ENCODE data around the gene C3orf49.

DNA sequence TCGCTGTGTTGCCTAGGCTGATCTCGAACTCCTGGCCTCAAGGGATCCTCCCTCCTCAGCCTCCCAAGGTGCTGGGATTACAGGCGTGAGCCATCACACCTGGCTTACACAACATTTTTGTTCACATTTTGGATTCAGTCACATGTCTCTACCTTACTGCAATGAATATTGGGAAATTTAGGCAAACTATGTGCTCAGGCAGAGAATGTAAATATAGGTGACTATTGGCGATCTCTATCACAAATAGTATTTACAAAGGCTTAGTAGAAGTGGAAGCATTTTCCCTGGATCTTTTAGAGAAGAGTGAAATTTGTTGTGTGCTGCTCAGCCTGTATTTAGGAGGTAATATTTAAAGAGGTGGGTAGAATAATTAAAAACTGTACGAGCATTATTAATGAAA lies 72.4 kb downstream of the C3orf49 start:
- TF ChIP-seq POLR2A (IDR thresholded peaks at IDR 0.05) (no peak), POLR2AphosphoS5 (IDR thresholded peaks at IDR 0.05) (no peak), EP300 (IDR thresholded peaks at IDR 0.05) (no peak)
- TF ChIP-seq, protein P1, sequence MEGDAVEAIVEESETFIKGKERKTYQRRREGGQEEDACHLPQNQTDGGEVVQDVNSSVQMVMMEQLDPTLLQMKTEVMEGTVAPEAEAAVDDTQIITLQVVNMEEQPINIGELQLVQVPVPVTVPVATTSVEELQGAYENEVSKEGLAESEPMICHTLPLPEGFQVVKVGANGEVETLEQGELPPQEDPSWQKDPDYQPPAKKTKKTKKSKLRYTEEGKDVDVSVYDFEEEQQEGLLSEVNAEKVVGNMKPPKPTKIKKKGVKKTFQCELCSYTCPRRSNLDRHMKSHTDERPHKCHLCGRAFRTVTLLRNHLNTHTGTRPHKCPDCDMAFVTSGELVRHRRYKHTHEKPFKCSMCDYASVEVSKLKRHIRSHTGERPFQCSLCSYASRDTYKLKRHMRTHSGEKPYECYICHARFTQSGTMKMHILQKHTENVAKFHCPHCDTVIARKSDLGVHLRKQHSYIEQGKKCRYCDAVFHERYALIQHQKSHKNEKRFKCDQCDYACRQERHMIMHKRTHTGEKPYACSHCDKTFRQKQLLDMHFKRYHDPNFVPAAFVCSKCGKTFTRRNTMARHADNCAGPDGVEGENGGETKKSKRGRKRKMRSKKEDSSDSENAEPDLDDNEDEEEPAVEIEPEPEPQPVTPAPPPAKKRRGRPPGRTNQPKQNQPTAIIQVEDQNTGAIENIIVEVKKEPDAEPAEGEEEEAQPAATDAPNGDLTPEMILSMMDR (IDR thresholded peaks at IDR 0.05), result no peak
